Ishikawa (cell line): Measurements from ENCODE around the gene TUBA1B.

Experiments
- CEBPB ChIP-seq: IDR thresholded peaks from 2 replicates; pipeline ENCODE4 v1.6.1; 2012
- CREB1 ChIP-seq: IDR thresholded peaks from 2 replicates; pipeline ENCODE4 v1.6.1; 2012; ENCODE audit warnings: low read depth
- EGR1 ChIP-seq: IDR thresholded peaks from 2 replicates; pipeline ENCODE4 v1.6.1; 2012
- EP300 ChIP-seq: IDR thresholded peaks from 2 replicates; pipeline ENCODE4 v1.6.1; 2012; ENCODE audit warnings: borderline replicate concordance
- FOXM1 ChIP-seq: IDR thresholded peaks from 2 replicates; pipeline ENCODE4 v1.6.1; 2012; ENCODE audit warnings: low read depth, borderline replicate concordance
- NFIC ChIP-seq: IDR thresholded peaks from 2 replicates; pipeline ENCODE4 v1.6.1; 2012
- RAD21 ChIP-seq: IDR thresholded peaks from 2 replicates; pipeline ENCODE4 v1.6.1; 2012; ENCODE audit warnings: low read depth
- TAF1 ChIP-seq: IDR thresholded peaks from 2 replicates; pipeline ENCODE4 v1.6.1; 2012; ENCODE audit warnings: low read depth, mild to moderate bottlenecking
- TCF12 ChIP-seq: IDR thresholded peaks from 2 replicates; pipeline ENCODE4 v1.6.1; 2012; ENCODE audit warnings: low read depth
- TEAD4 ChIP-seq: IDR thresholded peaks from 2 replicates; pipeline ENCODE4 v1.6.1; 2012
- YY1 ChIP-seq: IDR thresholded peaks from 2 replicates; pipeline ENCODE4 v1.6.1; 2012; ENCODE audit warnings: low read depth
- ZBTB7A ChIP-seq: IDR thresholded peaks from 2 replicates; pipeline ENCODE4 v1.6.1; 2012; ENCODE audit warnings: low read depth
- TF ChIP-seq, protein P1 (sequence below): IDR thresholded peaks from 2 replicates; pipeline ENCODE4 v1.6.1; 2012
- TF ChIP-seq, protein P2 (sequence below): IDR thresholded peaks from 2 replicates; pipeline ENCODE4 v1.6.1; 2012; ENCODE audit warnings: low read depth, mild to moderate bottlenecking
- TF ChIP-seq, protein P3 (sequence below): IDR thresholded peaks from 2 replicates; pipeline ENCODE4 v1.6.1; 2012

The TUBA1B gene

DNA sequence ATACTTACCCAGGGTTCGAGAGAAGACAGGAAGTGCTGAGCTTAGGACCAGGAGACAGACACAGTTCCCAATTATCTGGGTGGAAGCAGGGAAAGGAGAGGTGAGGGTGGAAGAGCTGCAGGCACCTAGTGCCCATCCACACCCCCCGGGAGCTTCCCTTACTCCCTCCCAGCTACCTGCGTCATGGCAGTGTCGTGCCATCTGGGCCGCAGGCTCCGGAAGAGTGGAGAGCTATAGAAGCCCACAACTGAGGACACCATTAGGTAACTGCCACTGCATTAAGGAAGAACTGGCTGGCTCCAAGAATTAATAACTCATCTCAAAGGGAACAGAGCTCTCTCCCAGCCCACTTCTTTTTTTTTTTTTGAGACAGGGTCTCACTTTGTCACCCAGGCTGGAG, 30.8 kb downstream of the TUBA1B start:
- TF ChIP-seq EP300: no peak
- TF ChIP-seq CEBPB: no peak
- TF ChIP-seq RAD21: no peak
- TF ChIP-seq TAF1: no peak
- no peak for TF ChIP-seq TCF12
- TF ChIP-seq CREB1: no peak
- TF ChIP-seq YY1: no peak
- TF ChIP-seq, protein P1, sequence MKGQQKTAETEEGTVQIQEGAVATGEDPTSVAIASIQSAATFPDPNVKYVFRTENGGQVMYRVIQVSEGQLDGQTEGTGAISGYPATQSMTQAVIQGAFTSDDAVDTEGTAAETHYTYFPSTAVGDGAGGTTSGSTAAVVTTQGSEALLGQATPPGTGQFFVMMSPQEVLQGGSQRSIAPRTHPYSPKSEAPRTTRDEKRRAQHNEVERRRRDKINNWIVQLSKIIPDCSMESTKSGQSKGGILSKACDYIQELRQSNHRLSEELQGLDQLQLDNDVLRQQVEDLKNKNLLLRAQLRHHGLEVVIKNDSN: no peak
- no peak for TF ChIP-seq EGR1
- TF ChIP-seq, protein P2, sequence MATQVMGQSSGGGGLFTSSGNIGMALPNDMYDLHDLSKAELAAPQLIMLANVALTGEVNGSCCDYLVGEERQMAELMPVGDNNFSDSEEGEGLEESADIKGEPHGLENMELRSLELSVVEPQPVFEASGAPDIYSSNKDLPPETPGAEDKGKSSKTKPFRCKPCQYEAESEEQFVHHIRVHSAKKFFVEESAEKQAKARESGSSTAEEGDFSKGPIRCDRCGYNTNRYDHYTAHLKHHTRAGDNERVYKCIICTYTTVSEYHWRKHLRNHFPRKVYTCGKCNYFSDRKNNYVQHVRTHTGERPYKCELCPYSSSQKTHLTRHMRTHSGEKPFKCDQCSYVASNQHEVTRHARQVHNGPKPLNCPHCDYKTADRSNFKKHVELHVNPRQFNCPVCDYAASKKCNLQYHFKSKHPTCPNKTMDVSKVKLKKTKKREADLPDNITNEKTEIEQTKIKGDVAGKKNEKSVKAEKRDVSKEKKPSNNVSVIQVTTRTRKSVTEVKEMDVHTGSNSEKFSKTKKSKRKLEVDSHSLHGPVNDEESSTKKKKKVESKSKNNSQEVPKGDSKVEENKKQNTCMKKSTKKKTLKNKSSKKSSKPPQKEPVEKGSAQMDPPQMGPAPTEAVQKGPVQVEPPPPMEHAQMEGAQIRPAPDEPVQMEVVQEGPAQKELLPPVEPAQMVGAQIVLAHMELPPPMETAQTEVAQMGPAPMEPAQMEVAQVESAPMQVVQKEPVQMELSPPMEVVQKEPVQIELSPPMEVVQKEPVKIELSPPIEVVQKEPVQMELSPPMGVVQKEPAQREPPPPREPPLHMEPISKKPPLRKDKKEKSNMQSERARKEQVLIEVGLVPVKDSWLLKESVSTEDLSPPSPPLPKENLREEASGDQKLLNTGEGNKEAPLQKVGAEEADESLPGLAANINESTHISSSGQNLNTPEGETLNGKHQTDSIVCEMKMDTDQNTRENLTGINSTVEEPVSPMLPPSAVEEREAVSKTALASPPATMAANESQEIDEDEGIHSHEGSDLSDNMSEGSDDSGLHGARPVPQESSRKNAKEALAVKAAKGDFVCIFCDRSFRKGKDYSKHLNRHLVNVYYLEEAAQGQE: no peak
- TF ChIP-seq, protein P3, sequence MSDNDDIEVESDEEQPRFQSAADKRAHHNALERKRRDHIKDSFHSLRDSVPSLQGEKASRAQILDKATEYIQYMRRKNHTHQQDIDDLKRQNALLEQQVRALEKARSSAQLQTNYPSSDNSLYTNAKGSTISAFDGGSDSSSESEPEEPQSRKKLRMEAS: no peak
- no peak for TF ChIP-seq FOXM1
- no peak for TF ChIP-seq NFIC
- TF ChIP-seq TEAD4: no peak
- no peak for TF ChIP-seq ZBTB7A

DNA sequence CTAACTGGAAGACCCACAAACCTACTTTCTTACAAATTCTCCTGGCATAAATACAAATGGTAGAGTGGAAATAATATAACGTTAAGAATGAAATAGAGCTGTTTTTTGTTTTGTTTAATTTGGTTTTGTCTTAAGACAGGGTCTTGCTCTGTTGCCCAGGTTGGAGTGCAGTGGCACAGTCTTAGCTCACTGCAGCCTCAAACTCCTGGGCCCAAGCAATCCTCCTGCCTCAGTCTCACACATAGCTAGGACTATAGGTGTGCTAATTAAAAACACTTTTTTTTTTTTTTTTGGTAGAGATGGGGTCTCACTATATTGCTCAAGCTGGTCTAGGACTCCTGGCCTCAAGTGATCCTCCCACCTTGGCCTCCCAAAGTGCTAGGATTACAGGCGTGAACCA, 32.5 kb downstream of the TUBA1B start:
- TF ChIP-seq TCF12: no peak
- no peak for TF ChIP-seq EGR1
- no peak for TF ChIP-seq RAD21
- no peak for TF ChIP-seq NFIC
- TF ChIP-seq, protein P3: no peak
- TF ChIP-seq EP300: no peak
- no peak for TF ChIP-seq CEBPB
- no peak for TF ChIP-seq TEAD4
- no peak for TF ChIP-seq CREB1
- TF ChIP-seq, protein P2: no peak
- TF ChIP-seq YY1: no peak
- TF ChIP-seq, protein P1: no peak
- no peak for TF ChIP-seq ZBTB7A
- no peak for TF ChIP-seq FOXM1

DNA sequence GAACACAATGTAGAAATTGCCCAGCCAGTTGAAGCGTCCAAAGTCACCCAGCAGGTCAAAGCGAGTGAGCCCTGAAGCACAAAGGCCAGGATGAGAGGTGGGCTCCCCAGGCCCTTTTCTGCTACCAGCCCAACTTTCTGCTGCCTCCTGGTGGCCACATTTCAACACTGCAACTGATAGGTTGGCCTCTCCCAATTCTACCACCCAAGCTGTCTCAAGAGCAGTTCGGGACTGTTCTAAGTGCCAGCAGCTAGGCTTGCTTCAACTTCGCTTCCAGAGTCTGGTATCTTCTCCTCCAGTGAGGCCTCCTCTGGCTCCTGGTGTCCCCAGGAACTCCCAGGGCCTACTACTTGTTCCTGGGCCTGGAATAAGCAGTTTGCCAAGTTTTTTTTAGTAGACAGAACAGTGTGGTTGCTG, 33.2 kb downstream of the TUBA1B start:
- TF ChIP-seq RAD21 (peak; percentile 71), TEAD4 (no peak)

DNA sequence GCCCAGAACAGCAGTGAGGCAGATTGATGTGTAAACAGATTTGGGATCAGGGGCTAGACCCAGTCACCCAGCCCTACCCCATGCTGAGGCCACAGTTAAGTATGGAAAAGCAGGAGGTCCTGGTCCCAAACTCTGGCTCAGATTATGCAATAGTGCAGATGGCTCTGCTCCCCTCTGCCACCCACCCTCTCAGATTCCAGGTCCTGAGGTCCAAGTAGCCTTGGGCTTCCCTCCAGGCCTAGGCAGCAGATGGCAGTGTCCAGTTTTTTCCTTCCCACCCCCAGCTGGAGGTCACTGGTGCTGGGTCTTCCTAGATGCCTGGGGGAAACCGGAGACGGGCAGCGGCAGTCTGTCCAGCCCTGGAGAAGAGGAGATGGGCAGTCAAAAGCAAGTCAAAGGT, 33.8 kb downstream of the TUBA1B start:
- TF ChIP-seq TEAD4 (no peak), ZBTB7A (no peak), TCF12 (no peak)

DNA sequence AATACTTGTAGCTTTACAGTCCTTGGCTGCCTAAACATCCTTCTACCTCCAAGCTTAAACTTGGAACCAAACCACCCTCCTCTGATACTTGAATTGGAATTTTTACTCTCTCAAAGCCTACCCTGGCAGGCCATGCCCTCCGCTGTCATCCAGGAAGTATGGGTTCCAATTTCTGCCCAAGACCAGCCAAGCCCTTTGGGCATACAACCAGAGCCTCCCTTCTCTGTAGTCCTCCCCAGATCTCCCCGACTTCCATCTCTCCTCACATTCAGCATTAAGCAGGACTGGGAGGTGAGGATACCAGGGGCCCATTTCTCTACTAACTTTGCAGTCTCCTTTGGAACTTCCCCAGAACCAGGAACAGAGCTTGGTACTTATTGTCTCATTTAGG, 36.2 kb downstream of the TUBA1B start:
- TF ChIP-seq TEAD4: no peak

DNA sequence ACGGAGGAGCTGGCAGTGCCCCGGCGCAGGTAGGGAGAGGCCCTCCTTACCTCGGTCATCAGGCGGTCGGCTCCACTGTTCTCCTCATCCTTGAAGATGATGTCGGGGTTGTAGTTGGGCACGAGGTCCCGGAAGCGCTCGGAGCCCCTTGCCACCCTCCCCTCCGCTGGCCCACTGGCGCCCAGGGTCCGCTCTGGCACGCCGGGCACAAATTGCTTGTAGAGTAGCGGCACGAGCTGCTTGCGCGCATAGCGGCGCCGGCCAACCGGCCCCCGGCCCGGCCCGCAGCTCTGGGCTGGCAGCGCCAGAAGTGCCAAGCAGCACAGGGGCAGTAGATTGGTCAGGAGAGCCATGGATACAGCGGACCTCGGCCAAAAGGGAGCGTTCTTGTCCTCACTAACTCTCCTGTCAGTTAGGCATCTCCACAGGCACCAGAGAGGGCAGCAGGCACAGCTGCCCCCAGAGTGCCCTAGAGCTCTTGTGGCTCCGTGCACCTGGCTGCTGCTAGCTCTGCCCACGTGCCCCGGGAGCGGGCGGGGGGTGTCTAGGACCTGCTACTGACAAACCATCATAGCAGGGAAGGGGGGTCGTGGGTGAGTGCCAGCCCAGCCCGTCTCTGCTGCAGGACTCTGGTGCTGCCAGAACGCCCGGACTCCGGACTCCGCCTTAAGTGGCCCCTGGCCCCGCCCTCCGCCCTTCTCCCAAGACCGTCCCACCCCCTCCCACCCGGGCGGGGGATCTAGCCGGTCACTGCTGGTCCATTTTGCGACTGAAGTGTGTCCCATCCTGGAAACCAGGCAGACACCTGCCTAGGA, 36.8 kb downstream of the TUBA1B start, which contains the start of gene DHH:
Gene DHH, minus strand, starts transcription at position 642 of the 815 bp plus-strand sequence. Its CDS starts 289 bp downstream, at position 353.
- TF ChIP-seq CEBPB (no peak), ZBTB7A (no peak), YY1 (no peak), EP300 (no peak), EGR1 (no peak), NFIC (no peak), TAF1 (no peak), TCF12 (no peak), TEAD4 (0 out of 2 replicates have a peak, but pooled peaks have one; percentile 6), RAD21 (no peak), CREB1 (no peak)
- TF ChIP-seq, protein P3: 0 out of 2 replicates have a peak, but pooled peaks have one; percentile 30
- TF ChIP-seq, protein P2: no peak
- TF ChIP-seq, protein P1: peak; percentile 55
